Stromal cell of bone marrow (primary cell): Measurements from ENCODE around the gene EXOC6B.

Experiments used
- DNase-seq: peaks from one replicate; pipeline ENCODE4 v3.0.0-alpha.2; 2012; ENCODE audit warnings: low read depth

Gene EXOC6B

DNA sequence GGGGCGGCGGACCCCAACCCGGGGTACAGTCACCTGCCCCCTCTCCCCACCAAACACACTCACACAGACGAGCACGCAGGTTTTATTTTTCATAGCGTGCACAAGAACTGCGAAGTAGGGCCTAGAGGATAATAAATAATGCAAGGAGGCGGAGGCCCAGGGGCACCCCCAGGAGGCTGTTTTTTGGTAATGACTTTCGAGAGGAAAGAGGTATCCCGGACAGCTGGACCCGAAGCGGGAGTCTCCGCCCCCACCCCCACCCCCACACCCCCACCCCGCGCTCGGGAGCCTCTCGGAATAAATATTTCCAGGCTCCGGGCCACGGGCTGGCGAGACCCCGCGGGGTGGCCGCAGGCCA, 681.6 kb downstream of the EXOC6B start:
- DNase-seq = no peak

DNA sequence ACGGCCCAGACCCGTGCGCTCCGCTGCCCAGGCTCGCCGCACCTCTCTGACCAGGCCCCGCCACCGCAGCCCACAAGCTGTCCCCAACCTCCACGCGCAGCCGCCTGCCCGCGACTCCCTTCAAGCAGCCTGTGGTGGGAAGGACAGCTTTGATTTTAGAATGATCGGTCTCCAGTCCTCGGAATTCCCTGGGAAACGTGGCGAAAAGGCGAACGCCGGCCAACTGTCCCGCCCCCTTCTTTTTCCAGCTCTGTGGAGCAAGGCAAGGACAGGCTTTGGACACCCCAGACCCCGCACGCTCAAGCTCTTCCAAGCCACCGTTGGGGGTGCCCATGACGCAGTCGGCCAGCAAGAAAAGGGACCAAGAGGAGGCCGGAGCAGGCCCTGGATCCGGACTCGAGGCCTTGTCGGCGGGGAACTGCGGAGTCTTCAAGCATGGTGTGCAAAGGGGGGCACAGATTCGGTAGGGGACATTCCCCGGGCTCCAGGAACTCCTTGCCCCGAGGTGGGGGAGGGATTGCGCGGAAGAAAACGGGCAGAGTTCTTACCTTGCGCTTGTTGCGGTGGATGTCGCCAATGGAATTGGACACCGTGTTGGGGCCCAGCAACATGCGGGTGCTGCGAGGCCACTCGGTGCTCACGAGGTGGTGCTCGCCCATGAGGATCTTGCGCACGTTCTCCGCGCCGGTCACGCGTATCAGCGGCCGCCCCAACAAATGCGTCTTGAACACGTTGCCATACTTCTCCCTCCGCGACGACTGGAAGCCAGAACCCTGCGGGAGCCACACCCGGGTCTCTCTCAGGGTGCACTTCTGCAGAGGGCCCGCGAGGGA, 682.2 kb downstream of the EXOC6B start:
- DNase-seq = no peak

DNA sequence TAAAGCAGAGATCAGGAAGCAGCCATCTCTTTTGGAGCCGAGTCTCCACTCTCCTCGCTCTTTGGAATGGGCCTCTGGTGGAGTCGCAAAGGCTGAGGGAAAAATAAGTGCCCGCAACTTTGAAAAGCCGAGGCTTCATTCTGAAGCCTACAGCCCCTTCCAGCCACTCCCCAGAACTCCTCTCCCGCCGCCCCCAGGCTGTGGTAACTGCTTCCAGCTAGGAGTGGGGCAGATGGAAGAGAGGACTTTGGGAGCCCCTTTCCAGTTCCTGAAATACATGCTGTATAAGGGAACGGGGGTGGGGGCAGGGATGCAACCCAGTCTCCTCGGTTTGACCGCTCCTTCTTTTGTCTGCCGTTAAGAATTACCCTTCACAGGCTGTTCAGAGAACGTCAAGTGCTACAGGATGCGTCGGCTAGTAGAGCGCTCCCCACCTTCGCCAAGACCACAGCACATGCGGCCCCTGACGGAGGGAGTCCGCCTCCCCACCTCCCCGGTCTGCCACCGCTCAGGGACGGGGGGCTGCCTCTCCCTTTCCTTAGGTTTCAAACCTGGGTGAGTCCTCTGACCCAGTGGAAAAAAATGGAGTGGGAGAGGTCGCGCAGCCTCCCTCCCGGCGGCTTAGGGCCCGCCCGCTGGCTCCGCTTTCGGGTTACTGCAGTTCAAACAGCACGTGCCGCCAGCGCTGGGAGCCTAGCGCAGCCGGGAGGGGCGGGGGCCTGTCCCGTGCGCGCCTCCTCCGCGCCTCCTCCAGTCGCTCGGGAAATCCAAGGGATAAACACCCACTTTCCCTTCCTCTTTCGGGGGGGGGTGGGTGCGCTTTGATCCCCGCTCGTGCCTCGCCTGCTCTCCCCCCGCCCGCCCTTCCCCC, 683.0 kb downstream of the EXOC6B start:
- no peak for DNase-seq

DNA sequence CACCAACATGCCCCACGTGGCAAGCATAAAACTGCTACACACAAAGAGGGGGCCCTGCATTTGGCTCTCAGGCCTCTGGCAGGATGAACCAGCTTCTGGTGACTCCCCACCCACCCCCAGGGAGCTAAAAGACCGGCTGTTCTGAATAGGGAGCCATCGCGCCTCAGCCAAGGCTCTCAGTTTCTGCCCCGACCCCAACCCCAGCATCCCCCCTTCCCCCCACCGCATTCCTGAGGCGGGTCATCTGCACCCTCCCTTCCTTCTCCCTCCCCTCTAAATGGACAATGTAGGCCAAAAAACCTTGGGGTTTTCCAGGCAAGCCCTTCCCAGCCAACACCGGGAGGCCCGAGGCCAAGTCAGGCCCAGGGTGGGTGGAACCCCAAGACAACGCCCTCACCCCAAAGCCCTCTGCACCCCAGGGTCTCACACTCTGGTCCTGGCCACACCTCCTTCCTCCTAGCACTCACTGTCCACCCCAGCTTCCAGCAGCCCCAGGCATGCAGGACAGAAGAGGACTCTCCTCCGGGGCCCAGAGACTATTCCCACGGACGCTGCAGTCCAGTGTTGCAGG, 683.9 kb downstream of the EXOC6B start:
- DNase-seq = no peak

GRCh38 chr2:72141032-72141645, 684.7 kb downstream of the EXOC6B start:
- no peak for DNase-seq

- DNase-seq = no peak
Observed at GRCh38 chr2:72140621-72140960, 685.2 kb downstream of the EXOC6B start.

DNA sequence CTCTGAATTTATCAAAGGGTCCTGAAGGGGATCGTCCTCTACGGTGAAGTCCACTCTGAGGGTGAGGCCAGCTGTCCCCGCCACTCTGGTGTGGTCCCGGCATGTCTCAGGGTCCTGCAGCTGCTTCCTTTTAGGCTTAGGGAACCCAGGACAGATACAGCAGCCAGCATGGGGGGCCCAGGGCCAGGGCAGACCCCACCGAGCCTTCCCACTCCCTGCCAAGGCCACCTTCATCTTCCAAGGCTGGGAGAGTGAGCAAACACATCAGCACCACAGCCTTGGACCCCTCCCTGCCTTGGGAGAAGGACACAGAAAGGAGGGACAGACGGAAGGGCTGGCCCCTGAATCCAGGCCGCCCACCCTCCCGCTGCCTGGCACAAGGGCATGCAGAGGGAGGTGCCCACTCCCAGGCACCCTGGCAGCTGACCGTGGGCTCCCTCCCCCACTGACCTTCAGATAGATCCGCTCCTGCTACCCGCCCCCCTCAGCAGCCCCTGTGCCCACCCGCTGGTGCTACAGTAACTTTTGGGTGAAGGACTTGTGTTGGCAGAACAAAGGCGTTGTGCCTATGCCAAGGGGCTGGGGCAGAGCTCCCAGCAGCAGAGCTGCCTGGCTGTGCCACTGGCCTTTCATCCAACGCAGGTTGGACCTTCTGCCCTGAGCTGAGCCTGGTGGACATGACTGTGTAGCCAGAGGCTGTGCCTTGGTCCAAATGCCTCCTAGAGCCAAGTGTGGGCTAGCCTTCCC, 685.8 kb downstream of the EXOC6B start:
- DNase-seq = no peak

GRCh38 chr2:72139471-72139873, 686.4 kb downstream of the EXOC6B start:
- DNase-seq = no peak

GRCh38 chr2:72138921-72139381, 686.9 kb downstream of the EXOC6B start:
- no peak for DNase-seq

- DNase-seq = no peak
Observed at GRCh38 chr2:72138011-72138881, 687.6 kb downstream of the EXOC6B start.

DNA sequence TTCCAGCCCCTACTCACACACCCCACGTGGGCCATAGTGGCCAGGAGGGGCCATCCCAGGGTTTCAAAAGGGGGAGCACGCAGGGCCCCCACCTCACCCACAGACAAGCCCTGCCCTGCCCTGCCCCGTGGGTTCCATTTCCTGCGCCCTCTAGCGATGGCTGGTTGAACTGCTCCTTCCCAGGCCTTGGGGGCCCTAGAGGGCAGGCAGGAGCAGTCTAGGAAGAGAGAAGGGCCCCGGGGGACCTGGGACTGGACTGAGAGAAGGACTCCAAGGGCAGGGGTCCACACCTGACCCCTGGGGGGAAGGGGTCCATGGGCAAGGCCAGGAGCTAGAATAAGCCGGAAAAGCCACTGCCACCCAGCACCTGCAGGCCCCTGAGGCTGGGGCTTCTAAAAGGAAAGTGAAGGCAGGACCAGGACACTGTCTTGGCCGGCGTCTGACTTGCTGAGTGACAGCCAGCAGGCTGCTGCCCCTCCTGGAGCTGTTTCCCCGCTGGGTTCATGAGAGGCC, 688.3 kb downstream of the EXOC6B start:
- no peak for DNase-seq

DNA sequence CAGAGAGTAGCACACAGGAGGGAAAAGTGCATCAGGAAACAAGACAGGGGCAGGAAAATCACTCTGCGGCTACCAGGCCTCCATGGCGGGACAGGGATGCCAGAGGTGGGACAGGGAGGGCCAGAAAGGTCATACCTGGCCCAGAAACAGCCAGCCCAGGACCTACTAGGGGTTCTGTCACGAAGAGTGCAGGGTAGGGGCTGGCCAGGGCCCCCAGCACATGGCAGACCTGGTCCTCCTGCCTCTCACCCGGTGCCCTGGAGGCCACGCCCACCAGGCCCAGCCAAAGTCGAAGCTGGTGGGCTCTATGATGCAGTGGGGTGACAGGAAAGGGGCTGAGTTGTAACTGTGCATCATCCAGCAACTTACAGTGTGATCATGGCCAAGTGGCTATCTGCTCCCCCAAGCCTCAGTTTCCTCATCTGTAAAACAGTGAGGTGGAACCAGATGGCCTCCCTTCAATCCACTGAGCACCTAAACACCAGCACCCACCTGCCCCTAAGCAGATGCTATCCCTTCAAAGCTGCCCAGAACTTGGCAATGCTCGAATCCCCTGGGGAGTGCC, 688.8 kb downstream of the EXOC6B start:
- DNase-seq = no peak

GRCh38 chr2:72136331-72136730, 689.5 kb downstream of the EXOC6B start:
- no peak for DNase-seq

GRCh38 chr2:72135921-72136320, 689.9 kb downstream of the EXOC6B start:
- no peak for DNase-seq

- DNase-seq = no peak
Observed at GRCh38 chr2:72134997-72135800, 690.6 kb downstream of the EXOC6B start.

- no peak for DNase-seq
Observed at GRCh38 chr2:72134408-72134996, 691.3 kb downstream of the EXOC6B start.

DNA sequence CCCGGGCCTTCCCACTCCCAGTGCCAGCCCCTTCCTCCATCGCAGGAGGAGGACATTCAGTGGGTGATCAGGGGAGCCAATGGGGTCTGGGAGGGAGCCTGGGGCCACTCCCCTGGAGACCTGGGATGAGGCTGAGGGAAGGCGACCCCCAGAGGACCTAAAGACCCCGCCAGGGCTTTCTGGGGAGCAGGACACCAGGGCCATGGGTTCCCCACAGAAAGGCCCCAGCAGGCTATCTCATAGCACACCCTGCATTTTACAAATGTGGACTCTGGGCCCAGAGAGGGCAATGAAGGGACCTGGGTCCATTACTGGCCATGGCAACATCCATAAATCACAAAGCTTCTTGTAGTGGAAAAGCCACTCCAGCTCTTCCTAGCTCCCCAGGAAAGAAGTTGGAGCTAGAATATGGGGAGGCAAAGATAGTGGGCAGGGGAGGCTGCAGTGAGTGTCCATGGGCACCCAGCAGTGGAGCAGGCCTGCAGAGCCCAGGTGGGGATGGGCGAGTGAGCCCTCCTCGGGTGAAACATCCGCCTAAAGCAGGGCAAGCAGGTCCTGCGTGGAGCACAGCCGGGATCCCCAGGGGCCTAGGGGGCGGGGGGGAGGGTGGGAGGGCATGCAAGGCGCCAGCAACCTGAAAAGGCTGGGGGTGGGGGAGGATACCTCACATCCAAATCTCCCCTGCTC, 692.0 kb downstream of the EXOC6B start:
- no peak for DNase-seq

DNA sequence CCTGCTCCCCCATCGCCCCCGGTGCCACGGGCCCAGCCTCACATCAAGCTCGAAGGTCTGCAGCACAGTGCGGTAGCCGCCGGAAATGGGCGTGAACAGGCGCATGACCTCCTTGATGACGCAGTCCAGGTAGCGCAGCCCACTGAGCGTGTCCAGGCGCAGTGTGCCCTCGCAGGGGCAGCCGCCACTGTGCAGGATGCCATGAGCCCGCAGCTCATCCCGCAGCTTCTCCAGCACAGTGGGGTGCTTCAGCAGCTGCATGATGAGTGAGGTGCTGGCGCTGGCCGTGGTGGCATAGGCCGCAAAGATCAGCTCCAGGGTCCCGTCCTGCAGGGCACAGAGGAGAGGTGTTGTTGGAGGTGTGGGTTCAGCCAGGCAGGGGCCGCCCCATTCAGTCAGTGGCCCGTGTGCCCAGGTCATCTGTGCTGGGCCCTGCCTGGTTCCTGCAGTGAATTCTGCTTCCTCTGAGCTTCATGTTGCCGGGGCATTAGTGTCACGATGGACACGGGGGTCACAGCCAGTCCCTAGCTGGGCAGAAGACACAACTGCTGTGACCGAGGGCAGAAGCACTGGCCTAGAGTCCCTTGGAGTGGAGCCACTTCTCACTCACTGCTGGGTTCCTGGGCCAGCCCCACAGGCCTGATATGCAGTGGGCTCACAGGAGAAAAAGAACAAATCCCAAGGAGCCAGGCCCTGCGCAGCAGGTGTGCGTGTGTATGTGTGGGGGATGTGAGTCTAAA, 692.7 kb downstream of the EXOC6B start:
- DNase-seq = no peak
